ENCODE results near the gene MS4A14. TPM values are rescaled to one million over a fixed set of nuclear protein-coding genes. Genes with fewer than 3 reads are reported as not detected.
"Not testable (repeated sequence)": the region's sequence is repeated elsewhere in the genome, so short reads cannot be mapped to it uniquely, and the experiment has no call there.

MS4A14 gene
- total RNA-seq, 1 donor from 2014 or later = 2.5 TPM

DNA sequence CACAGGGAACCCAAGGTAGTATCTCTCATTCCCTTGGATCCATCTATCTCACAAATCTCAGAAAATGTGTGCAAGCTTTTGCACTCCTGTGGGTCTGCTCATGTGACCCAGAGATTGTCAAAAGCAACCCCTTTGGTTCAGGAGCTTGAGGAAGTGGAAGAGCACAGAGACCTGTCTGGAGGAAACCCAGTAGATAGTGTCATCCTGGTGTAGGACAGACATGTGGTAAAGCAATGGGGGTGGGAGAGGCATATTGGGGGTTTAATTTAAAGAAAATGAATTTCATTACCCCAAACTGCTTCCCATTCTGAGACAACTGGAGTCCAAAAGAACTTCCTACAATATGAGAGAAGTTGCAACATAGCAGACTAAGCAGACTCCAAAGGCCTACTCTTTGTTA, 5.8 kb upstream of the MS4A14 start:
- DNase-seq (ENCODE audit: low spot score) = no peak

DNA sequence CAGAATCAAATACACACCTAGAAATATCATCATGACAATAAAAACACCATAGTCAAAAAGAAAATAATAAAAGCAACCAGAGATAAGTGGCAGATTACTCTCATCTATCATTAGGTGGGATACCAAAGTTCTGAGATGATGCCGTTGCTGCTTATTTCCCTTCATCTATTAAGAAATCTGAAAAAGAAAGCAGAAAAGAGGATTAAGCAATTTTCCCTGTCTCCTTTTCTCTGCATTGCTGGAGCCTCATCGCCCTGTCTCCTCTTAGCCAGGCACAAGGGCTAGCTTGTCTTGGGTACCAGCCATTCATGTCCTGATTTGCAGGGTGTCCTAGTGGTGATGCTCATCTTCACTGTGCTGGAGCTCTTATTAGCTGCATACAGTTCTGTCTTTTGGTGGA, 3.9 kb upstream of the MS4A14 start:
- DNase-seq (ENCODE audit: low spot score) = no peak

DNA sequence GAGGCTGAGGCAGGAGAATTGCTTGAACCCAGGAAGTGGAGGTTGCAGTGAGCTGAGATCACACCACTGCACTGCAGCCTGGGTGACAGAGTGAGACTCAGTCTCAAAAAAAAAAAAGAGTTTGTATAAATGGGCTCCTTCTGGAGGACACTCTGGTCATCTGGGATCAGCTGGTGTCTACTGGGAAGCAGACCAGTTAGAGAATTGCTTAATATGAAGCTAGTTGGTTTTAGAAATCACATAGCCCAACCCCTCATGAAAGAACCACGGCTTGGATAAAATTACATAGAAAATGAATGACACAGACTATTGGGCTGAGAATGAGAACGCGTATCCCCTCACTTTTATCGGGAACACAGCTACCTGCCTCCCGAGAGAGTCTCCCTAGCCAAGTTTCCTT, 3.2 kb upstream of the MS4A14 start:
- no peak for DNase-seq (ENCODE audit: low spot score)

DNA sequence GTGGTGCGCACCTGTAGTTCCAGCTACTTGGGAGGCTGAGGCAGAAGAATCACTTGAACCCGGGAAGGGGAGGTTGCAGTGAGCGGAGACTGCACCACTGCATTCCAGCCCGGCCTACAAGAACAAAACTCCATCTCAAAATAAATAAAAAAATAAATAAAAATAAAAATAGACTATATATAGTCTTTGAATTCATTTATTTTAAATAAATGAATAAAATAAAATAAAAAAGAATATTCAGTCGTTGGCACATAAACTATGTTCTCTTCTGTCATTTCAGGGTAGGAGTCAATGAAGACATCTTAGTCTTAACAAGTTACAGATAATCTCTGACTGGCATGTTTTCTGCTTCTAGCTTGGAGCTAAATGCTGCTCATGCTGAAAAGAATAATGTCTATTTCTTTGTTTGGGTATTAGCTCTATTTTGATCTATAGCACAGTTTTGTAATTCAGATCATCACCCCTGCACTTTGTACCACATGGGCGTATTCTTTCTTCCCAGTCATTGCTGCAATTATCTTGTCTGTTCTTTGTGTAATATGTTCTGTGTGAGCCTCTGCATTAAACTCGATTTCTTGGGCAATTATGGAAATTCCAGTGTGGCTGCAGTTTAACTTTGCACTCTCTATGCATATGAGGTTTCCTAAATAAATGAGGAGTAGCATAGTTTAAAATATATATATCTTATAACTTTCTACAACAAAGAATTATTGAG, 1.4 kb upstream of the MS4A14 start:
- DNase-seq (ENCODE audit: low spot score) = no peak

DNA sequence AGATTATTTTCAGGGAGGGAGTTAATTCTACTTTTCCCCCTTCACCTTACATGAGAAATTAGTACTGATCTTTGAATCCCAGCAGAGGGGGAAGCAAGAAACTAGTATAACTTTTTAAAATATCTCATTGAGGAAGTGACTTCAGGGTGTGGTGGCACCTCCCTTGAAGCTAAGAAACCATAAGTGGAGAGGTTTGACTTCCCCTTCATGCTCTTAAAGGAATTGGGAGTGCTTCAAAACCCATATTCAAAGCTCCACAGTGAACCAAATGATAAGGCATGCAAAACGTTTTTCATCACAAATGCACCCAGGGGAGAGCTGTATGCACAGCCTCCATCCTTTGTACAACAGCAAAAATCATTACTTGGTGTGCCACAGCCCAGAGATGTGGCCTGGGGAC, 540 bp downstream of the MS4A14 start:
- DNase-seq (ENCODE audit: low spot score) = no peak

DNA sequence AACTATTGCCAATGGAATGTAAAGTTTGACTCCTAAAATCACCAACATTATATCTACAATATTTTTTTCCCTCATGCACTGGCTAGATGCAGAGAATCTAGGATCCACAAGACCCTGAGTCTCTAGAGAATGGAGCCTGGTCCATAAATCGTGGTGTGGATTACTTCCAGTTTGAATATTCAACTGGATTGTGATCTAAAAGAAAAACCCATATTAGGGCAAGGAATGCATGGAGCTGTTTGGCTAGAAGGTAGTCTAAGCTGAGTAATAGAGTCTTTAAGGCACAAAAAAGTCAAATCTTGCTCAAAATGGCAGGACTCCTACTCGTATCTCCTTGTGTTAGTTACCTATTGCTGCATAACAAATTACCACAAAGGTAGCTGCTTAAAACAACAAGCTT, 23.8 kb downstream of the MS4A14 start:
- DNase-seq (ENCODE audit: low spot score) = no peak

DNA sequence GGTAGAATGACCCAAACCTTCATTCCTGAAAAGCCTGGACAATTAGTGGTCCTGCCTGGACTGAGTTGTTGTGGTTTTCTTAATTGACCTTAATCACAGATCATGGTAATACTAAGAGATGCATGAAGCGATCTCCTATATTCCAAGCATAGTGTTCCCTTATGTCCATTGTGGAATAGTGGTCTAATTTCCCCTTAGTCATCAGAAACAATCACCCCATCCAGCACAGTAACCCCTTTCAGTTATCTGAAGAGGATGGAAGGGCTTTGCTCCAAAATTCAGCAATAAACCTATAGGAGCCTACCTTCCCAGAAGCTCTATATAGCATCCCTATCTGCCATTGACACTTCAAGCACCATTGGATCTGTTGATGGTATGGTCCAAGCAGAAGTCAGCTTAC, 26.4 kb downstream of the MS4A14 start:
- DNase-seq (ENCODE audit: low spot score) = no peak

DNA sequence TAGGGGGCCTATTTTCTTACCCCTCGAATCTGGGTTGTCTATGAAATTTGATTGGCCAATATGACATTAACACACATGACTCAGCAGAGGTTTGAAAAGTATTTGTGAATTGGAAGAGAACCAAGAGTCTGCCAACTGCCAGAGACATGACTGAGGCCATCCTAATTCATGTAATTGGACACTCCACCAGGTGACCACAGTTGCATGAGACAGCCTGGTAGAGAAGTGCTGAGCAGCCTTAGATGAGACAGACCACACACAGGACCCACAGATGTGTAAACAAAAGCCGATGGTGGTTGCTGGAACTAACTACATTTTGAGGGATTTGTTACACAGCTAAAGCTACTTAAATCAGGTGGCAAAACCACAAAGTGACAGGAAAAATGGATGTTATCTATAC, 32.3 kb downstream of the MS4A14 start:
- no peak for DNase-seq (ENCODE audit: low spot score)

DNA sequence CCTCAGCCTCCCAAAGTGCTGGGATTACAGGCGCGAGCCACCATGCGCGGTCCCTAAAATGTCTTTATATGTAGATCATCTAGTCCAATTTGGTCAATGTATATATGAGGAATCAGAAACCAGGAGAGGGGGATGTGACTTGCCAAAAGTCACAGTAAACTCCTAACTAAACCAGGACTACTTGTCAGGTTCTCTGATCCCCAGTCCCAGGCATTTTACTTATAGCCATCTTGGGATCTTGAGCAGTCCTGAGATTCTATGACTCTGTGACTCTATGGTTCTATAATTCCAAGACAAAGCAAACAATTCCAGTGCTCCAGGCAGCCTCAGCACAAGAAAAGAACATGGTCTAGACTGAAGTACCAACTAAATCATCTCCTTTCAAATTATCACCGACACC, 33.0 kb downstream of the MS4A14 start, which contains the start of gene MS4A5:
MS4A5 (plus strand) TSS at position 301 of the 400 bp plus-strand sequence. CDS start 103 bp downstream, outside the sequence.
- DNase-seq (ENCODE audit: low spot score) = no peak

DNA sequence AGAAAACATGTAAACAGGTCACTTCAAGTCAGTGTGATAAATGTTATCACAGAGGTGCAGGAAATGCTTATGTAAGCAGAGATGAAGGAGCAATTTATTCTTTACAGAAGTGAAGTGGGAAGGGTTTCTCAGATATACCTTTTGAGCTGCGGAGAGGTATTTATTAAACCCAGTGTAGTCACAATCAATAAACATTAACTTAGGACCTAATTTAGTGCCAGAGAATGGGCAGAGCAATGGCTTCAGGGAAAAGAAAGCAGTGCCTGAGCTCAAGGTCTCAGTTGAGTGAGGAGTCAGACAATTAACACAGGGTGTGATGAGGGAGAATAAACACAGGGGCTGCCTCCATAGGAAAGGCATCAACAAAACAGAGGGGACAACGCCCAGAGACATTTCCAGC, 35.0 kb downstream of the MS4A14 start:
- no peak for DNase-seq (ENCODE audit: low spot score)

DNA sequence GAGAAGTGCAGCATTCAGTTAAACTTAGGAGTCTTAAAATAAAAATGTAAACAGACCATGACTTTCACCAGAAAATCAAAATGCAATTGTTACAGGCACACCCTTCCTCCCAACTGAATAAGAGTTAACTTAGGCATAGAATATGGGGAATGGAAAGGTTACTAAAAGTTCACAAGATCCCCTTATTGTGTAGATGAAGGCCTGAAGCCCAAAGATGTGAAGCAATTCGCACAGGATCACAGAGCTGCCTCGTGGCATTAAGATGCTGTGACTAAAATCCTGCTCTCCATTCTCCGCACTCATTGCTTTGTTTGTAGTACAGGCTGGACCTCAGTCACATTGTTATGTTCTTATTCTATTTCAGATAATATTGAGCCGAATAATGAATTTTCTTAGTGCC, 37.1 kb downstream of the MS4A14 start:
- no peak for DNase-seq (ENCODE audit: low spot score)

DNA sequence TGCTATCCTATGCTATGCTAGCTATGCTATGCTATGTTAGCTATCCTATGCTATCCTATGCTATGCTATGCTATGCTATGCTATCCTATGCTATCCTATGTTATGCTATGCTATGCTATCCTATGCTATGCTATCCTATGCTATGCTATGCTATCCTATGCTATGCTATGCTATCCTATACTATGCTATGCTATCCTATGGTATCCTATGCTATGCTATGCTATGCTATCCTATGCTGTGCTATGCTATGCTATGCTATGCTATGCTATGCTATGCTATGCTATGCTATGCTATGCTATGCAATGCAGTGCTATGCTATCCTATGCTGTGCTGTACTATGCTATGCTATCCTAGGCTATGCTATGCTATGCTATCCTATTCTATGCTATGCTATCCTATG, 50.8 kb downstream of the MS4A14 start:
- no peak for DNase-seq (ENCODE audit: low spot score)

DNA sequence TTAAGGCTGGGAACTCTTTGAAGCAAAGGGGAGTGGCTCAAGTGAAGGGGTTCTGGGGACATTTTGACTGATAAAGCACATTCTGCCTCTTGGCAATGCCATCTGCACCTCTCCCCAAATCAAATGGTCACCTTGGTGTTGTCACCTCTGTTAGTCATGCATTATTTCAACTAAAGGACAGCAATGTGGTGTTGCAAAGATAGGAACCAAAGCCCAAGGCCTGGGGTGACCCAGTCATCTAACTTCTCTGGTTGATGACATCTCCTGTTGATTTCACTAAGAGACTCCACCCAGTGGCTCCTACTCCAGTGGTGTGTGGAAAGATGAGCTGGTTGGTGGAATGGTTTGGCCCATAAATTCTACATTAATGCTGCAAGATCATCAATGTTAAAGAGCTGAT, 51.6 kb downstream of the MS4A14 start:
- no peak for DNase-seq (ENCODE audit: low spot score)

DNA sequence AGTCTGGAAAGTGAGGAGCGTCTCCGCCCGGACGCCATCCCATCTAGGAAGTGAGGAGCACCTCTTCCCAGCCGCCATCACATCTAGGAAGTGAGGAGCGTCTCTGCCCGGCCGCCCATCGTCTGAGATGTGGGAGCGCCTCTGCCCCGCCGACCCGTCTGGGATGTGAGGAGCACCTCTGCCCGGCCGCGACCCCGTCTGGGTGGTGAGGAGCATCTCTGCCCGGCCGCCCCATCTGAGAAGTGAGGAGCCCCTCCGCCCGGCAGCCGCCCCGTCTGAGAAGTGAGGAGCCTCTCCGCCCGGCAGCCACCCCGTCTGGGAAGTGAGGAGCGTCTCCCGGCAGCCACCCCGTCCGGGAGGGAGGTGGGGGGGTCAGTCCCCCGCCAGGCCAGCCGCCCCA, 54.9 kb downstream of the MS4A14 start:
- not testable (repeated sequence) for DNase-seq (ENCODE audit: low spot score)

DNA sequence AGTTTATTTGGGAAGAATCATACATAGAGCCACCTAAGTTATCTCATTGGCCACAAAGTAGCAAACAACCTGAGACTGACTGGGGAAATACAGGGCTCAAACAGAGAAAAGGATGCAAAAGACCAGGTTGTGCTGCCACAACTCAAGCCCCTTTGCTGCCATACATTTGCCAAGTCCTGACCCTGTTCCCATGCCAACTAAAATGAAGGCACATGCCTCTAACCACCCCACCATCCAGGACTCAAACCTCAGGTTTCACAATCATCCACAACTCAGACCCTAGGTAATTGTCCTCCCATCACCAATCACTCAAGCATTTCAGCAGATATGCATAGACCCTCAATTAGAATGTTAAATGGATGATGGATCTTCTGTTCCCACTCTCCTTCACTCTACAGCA, 58.0 kb downstream of the MS4A14 start:
- DNase-seq (ENCODE audit: low spot score) = no peak

DNA sequence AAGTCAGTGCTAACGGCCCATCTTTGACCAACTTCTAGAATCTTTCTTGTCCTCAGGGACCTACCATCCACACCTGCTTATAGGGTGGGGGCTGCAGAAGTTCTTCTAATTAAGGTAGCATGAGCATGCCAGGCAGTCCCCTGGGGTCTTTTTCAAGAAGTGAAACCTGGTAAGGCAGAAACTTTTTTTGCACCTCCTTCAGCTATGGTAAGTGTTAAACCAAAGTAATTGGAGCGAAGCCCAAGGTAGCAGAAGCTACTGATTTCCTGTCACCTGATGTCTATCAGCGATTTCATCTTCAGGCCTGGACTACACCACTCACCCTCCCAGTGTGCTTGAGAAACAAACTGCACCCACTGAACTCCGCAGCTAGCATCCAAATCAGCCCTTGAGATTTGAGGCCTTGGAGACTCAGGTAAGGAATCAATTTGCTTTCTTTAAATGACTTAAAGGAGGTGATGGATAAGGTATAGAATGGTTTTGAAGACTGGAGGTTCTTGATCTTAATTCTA, 59.3 kb downstream of the MS4A14 start, which contains the start of gene MS4A1:
MS4A1 (plus strand) TSS at position 317 of the 512 bp plus-strand sequence. CDS start 6,528 bp downstream, outside the sequence.
- DNase-seq (ENCODE audit: low spot score) = no peak

DNA sequence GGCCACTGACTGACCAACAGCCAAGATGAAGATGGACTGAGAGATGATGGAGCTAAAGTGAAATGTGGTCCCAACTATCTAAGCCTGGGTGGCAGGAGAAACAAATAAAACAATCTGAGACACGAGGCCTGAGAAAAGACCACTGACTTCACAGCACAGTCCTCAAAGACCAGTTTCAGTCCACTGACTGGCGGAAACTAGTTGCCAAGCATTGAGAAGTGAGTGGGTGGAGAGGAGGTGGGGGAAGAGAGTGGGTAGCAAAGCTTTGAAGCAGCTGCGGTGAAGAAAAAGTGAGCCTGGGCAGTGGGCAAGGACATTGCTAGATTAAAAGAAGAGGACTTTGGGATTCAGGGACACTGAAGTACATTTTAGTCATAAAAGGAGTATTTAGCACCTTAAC, 61.3 kb downstream of the MS4A14 start:
- no peak for DNase-seq (ENCODE audit: low spot score)

DNA sequence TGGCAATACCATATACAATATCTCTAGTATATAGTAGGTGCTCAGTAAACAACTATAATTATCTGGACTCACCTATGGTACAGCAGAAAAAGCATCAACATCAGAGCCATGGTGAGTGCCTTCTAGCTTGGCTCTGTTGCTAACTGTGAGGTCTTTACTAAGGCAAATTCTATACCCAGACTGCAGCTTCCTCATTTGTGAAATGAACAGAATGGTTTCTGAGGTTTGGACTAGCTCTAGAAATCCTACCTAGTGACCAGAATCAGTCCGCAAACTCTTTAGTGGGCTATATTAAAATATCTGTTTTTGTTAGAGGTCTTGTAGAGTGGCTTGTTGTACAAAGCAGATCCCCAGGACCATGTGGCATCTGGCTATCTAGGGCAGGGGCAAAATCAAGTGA, 63.1 kb downstream of the MS4A14 start:
- DNase-seq (ENCODE audit: low spot score) = no peak

Other genes with a start within 250 kb of the MS4A14 start
- 95.1 TPM for gene MS4A6A, start 213.4 kb upstream of the MS4A14 start, total RNA-seq
- 3.5 TPM for gene MS4A4E, start 153.3 kb upstream of the MS4A14 start, total RNA-seq
- gene MS4A4A, start 115.8 kb upstream of the MS4A14 start, total RNA-seq = 28.9 TPM
- not detected for gene MS4A6E, start 69.2 kb upstream of the MS4A14 start, total RNA-seq
- gene MS4A7, start 17.9 kb upstream of the MS4A14 start, total RNA-seq = 39.8 TPM
- gene MS4A5, start 33.1 kb downstream of the MS4A14 start, total RNA-seq = not detected
- gene MS4A1, start 59.4 kb downstream of the MS4A14 start, total RNA-seq = 0.60 TPM
- not detected for gene MS4A12, start 96.3 kb downstream of the MS4A14 start, total RNA-seq
- not detected for gene MS4A13, start 118.9 kb downstream of the MS4A14 start, total RNA-seq